K562 (cell line): ENCODE data around the gene SPINK9. TPM values are rescaled to one million over a fixed set of nuclear protein-coding genes. Genes with fewer than 3 reads are reported as not detected.

Experiments
- ATAC-seq: fragments of 200-7000 bp; cut with Tn5 transposase; 3 replicates; pipeline ENCODE4 v1.9.1; 2020; ENCODE audit warnings: moderate library complexity
- BruUV-seq: library from RNA; stranded (reverse); fragments of 400-500 nt; replicated peaks from 2 replicates; lab custom pipeline; 2021; lab: Mats Ljungman, UMichigan
- CTCF ChIA-PET: fragments of 300-600 bp; formaldehyde crosslinking; extraction: SDS; loops from one replicate; lab custom pipeline; 2021; ENCODE audit warnings: low intra/inter-chr PET ratio; lab: Yijun Ruan, JAX
- POLR2A ChIA-PET: fragments of 300-600, 350-650 bp; sonication (Branson Sonifier 250); formaldehyde crosslinking; extraction: SDS; loops from one replicate; lab custom pipeline; 2021; ENCODE audit warnings: antibody characterized with exemption, inconsistent platforms; lab: Yijun Ruan, JAX
- DNase-seq, 4 experiments: peaks; one replicate each; pipeline versions ENCODE4 v3.0.0 to v3.0.0-alpha.2; 2011 to 2018; ENCODE audit warnings: low spot score in 3 of 4, mixed read lengths in 3 of 4; ENCODE audit errors: extremely low read depth in 1 of 4
- FAIRE-seq: peaks from 2 replicates; lab custom pipeline; 2011; peaks lifted over from hg19 to GRCh38; lab: Jason Lieb, UNC
- H2AFZ ChIP-seq: 2 replicates; pipeline ENCODE4 v1.6.0; 2011; ENCODE audit warnings: low read depth, low read length, control low read depth, inconsistent platforms
- H3K27ac ChIP-seq: fragments of 200-600 bp; 3 replicates; pipeline ENCODE4 v1.8.0; 2011; ENCODE audit warnings: low read depth, mild to moderate bottlenecking, control low read depth, inconsistent platforms, low read length, moderate library complexity, mixed read lengths; ENCODE audit errors: extremely low read depth
- H3K27me3 ChIP-seq, 2 experiments: fragments of 300-600 bp in 1 of 2; 2 replicates in 1 of 2; 3 replicates in 1 of 2; pipeline versions ENCODE4 v1.6.0 to v1.8.0; 2011; ENCODE audit warnings: inconsistent platforms in 2 of 2, low read length in 2 of 2, mild to moderate bottlenecking in 1 of 2, mixed read lengths in 1 of 2, moderate library complexity in 1 of 2; ENCODE audit not compliant: control insufficient read depth in 2 of 2, insufficient read depth in 2 of 2
- H3K36me3 ChIP-seq: fragments of 300-600 bp; 3 replicates; pipeline ENCODE4 v1.8.0; 2011; ENCODE audit warnings: mild to moderate bottlenecking, low read length, inconsistent platforms; ENCODE audit not compliant: control insufficient read depth, insufficient read depth
- H3K4me1 ChIP-seq, 2 experiments: fragments of 200-600 bp in 1 of 2; replicated peaks in 1 of 2; 2 replicates in 1 of 2; 3 replicates in 1 of 2; pipeline versions ENCODE4 v1.5.1 to v1.8.0; 2011; ENCODE audit warnings: inconsistent platforms in 2 of 2, low read length in 2 of 2, mild to moderate bottlenecking in 1 of 2, mixed read lengths in 1 of 2, moderate library complexity in 1 of 2; ENCODE audit not compliant: control insufficient read depth in 2 of 2, insufficient read depth in 2 of 2
- H3K4me2 ChIP-seq: 2 replicates; pipeline ENCODE4 v1.6.1; 2011; ENCODE audit warnings: low read length, control low read depth, inconsistent platforms, mixed read lengths; ENCODE audit not compliant: insufficient read depth
- H3K4me3 ChIP-seq: fragments of 200-600 bp; sonication (generic), shearing (Covaris generic); 2 replicates; pipeline ENCODE4 v1.5.1; 2016; ENCODE audit warnings: control low read depth, inconsistent platforms
- H3K79me2 ChIP-seq: fragments of 200-600 bp; 3 replicates; pipeline ENCODE4 v1.8.0; 2011; ENCODE audit warnings: low read length, inconsistent platforms; ENCODE audit not compliant: control insufficient read depth, insufficient read depth
- H3K9ac ChIP-seq, 2 experiments: 2 replicates each; pipeline versions ENCODE4 v1.6.0 to v1.6.1; 2011; ENCODE audit warnings: low read depth in 2 of 2, low read length in 2 of 2, control low read depth in 1 of 2, inconsistent platforms in 1 of 2, mild to moderate bottlenecking in 1 of 2, mixed read lengths in 1 of 2; ENCODE audit not compliant: insufficient read depth in 1 of 2
- H3K9me1 ChIP-seq: one replicate; pipeline ENCODE4 v1.6.0; 2011; ENCODE audit warnings: inconsistent platforms, mild to moderate bottlenecking, low read length, moderate library complexity; ENCODE audit not compliant: control insufficient read depth, insufficient read depth
- H3K9me3 ChIP-seq: replicated peaks from 2 replicates; pipeline ENCODE4 v1.5.1; 2011; ENCODE audit warnings: low read depth, low read length, inconsistent platforms; ENCODE audit not compliant: control insufficient read depth, insufficient read depth
- H4K20me1 ChIP-seq: replicated peaks from 2 replicates; pipeline ENCODE4 v1.6.1; 2011; ENCODE audit warnings: low read length, inconsistent platforms, mixed read lengths; ENCODE audit not compliant: control insufficient read depth, insufficient read depth
- EWSR1 ChIP-seq: fragments of 450-650 bp; IDR thresholded peaks from 2 replicates; pipeline ENCODE4 v1.6.1; 2018; ENCODE audit warnings: borderline replicate concordance, mild to moderate bottlenecking, low read depth, moderate library complexity; ENCODE audit not compliant: partially characterized antibody
- GTF2A2 ChIP-seq: IDR thresholded peaks from 2 replicates; pipeline ENCODE4 v1.6.1; 2016; ENCODE audit warnings: mild to moderate bottlenecking, missing genetic modification characterization, missing compliant biosample characterization
- SOX6 ChIP-seq: fragments of 450-650 bp; IDR thresholded peaks from 2 replicates; pipeline ENCODE4 v1.6.1; 2014; ENCODE audit warnings: mild to moderate bottlenecking
- TEAD4 ChIP-seq, 2 experiments: sonication (generic) in 1 of 2; formaldehyde crosslinking in 1 of 2; IDR thresholded peaks; 2 replicates each; pipeline versions ENCODE4 v1.6.1 to v1.8.0; 2012 to 2022; ENCODE audit warnings: borderline replicate concordance in 1 of 2, inconsistent platforms in 1 of 2, low read length in 1 of 2, mild to moderate bottlenecking in 1 of 2, missing genetic modification reagents in 1 of 2
- ZNF143 ChIP-seq: sonication (generic); formaldehyde crosslinking; IDR thresholded peaks from 2 replicates; pipeline ENCODE4 v1.9.0; 2022; ENCODE audit warnings: mild to moderate bottlenecking, missing genetic modification reagents
- ZNF79 ChIP-seq: fragments of 250-450 bp; sonication (Bioruptor Pico); IDR thresholded peaks from 2 replicates; pipeline ENCODE4 v1.4.0; 2020; ENCODE audit warnings: low read depth, mild to moderate bottlenecking, moderate library complexity
- whole genome bisulfite sequencing: fragments of 100-300 bp; shearing (Covaris generic); methylation state at CpG from one replicate; pipeline ENCODE4 v1.1.6; 2016; ENCODE audit warnings: low coverage, mixed read lengths; ENCODE audit not compliant: insufficient coverage; ENCODE audit errors: missing lambda C conversion rate; 5-methylcytosine and 5-hydroxymethylcytosine counted together
- in situ Hi-C: fragments of 300-500 bp; cut with MboI; formaldehyde crosslinking; loops from 4 replicates; pipeline ENCODE4 v1.15.0; 2018; ENCODE audit warnings: inconsistent platforms, mixed read lengths
- intact Hi-C: fragments of 100-400 bp; cut with micrococcal nuclease; formaldehyde crosslinking; loops from 2 replicates; pipeline ENCODE4 v1.14.2; 2022
- polyA plus RNA-seq, 8 experiments: library from polyadenylated mRNA; depleted of rRNA in 4 of 8; stranded (reverse) in 5 of 8; unstranded in 3 of 8; fragments of >200 nt; fragmentation: Nextera tagmentation in 2 of 8; fragmentation: Illumina TruSeq in 1 of 8; extraction: Ambion mirVana in 2 of 8; extraction: Trizol in 1 of 8; gene quantifications; 2 replicates each; pipeline versions ENCODE4 v1.2.1 to v1.2.3, GENCODE V29; 2011 to 2014; ENCODE audit warnings: inconsistent platforms in 1 of 8, missing spikeins in 1 of 8
- total RNA-seq, 7 experiments: library from RNA; depleted of rRNA in 6 of 7; stranded (reverse); fragments of >200 nt in 6 of 7; fragmentation: Illumina TruSeq in 2 of 7; extraction: Trizol in 2 of 7; gene quantifications; 2 replicates each; pipeline versions ENCODE4 v1.2.1 to v1.2.3, GENCODE V29; 2011 to 2021; ENCODE audit warnings: low replicate concordance in 1 of 7
- TF ChIP-seq, protein P1 (sequence below), 2 experiments: IDR thresholded peaks; 2 replicates each; pipeline ENCODE4 v1.6.1; 2011; ENCODE audit warnings: borderline replicate concordance in 1 of 2, control low read depth in 1 of 2, low read depth in 1 of 2, low read length in 1 of 2, mild to moderate bottlenecking in 1 of 2, mixed read lengths in 1 of 2, moderate library complexity in 1 of 2; ENCODE audit not compliant: insufficient read depth in 1 of 2, insufficient read length in 1 of 2, poor library complexity in 1 of 2, severe bottlenecking in 1 of 2; ENCODE audit errors: extremely low read depth in 1 of 2

The SPINK9 gene
- total and polyA plus RNA-seq, 9 of the 15 experiments (the other 6 are each of a cell fraction or from before 2014, with no cell fraction given) = not detected

DNA sequence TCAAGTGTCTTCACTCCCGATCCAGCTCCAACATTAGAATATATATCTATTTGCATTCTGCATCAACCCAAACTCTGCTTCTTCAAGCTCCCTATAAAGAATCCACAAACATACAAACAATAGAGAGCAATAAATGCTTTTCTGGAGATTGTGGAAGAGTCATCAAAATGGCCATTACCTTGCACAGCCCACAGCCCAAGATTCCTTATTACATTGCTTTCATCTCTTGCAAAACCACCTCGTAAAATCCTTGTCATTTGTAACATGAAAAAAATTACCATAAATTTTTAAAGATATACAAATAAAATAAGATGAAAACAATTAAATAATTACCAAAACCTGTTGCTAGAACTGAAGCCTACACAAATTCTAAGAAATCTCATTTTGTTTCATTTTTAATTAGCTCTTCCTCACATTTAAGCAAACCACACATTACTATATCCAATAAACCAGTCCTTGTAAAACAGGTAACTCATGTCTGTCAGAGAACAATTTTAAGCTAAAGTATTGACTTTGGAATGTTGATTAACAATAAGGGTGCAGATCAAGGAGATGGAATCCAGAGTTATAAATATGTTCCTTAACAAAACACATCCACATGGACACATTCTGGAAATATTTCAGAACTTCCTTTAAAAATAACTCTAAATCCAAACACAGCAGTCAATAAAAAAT, 7.1 kb downstream of the SPINK9 start (continued):
- TF ChIP-seq TEAD4 (IDR thresholded peaks at IDR 0.05; ENCODE audit: low read length) (no peak), TEAD4 (CRISPR knock-in tag; IDR thresholded peaks at IDR 0.05; ENCODE audit: borderline replicate concordance) (no peak), ZNF143 (CRISPR knock-in tag) (no peak), SOX6 (no peak), EWSR1 (no peak), GTF2A2 (no peak)

DNA sequence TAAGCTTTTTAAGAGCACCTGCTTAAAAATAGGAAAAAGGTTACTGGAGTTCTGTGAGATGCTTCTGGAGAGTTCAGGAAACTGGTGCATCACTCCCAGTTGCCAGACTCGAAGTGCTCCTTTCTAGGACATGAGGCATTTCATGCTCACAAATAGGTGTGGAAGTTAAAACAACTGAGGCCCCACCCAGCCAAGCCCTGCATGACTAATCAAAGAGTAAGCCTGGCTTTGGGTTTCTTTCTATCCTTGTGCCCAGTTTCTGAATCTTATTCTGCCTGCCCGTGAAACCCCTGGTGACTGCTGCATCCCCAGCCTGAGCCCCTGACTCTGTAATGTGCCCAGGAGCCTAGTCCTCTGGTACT, 7.7 kb downstream of the SPINK9 start:
- peak; percentile 65 for FAIRE-seq
- no peaks in the 10 kb centered on the region for H3K27me3 ChIP-seq
- DNase-seq = peak; percentile 10 to 42 (median 24)
- BruUV-seq = no TSS peak
- no peaks in the 10 kb centered on the region for H3K9me1 ChIP-seq
- no peaks in the 10 kb centered on the region for H4K20me1 ChIP-seq
- no peak overlapping the region; the same call in 1 of the 2 replicates for H3K4me2 ChIP-seq
- TF ChIP-seq, protein P1, sequence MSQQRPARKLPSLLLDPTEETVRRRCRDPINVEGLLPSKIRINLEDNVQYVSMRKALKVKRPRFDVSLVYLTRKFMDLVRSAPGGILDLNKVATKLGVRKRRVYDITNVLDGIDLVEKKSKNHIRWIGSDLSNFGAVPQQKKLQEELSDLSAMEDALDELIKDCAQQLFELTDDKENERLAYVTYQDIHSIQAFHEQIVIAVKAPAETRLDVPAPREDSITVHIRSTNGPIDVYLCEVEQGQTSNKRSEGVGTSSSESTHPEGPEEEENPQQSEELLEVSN (IDR thresholded peaks at IDR 0.05; ENCODE audit: borderline replicate concordance in 1 of 2, extremely low read depth in 1 of 2, insufficient read depth in 1 of 2, insufficient read length in 1 of 2, low read depth in 1 of 2, low read length in 1 of 2, poor library complexity in 1 of 2, severe bottlenecking in 1 of 2) = peak in 1 of 2 experiments; percentile 33
- TF ChIP-seq ZNF79 (CRISPR knock-in tag) = no peak
- no peaks in the 10 kb centered on the region for H3K9me3 ChIP-seq
- H3K27ac ChIP-seq = peak overlapping the region; percentile 40
- in situ Hi-C loops (no loop called here), intact Hi-C loops (no loop called here)
- ChIA-PET CTCF (no interaction called here), POLR2A (no interaction called here)
- no peaks in the 10 kb centered on the region for H3K36me3 ChIP-seq
- no peaks in the 10 kb centered on the region for H3K79me2 ChIP-seq
- peaks cover 0 to 13% of the 10 kb centered on the region in 2 experiments; a peak in 2 of 5 replicates for H3K4me1 ChIP-seq
- ATAC-seq = peak; percentile 76
- 3% methylated on average over 2 of the region's 2 CpGs for WGBS
- peak overlapping the region; percentile 78 for H2AFZ ChIP-seq
- H3K9ac ChIP-seq = peak overlapping the region in 1 of 2 experiments; percentile 23; a peak in 1 of 4 replicates
- H3K4me3 ChIP-seq = no peak overlapping the region
